Ishikawa (cell line): ENCODE measurements around the gene MAX.

Experiments used
- EGR1 ChIP-seq: IDR thresholded peaks from 2 replicates; pipeline ENCODE4 v1.6.1; 2012
- EP300 ChIP-seq: IDR thresholded peaks from 2 replicates; pipeline ENCODE4 v1.6.1; 2012; ENCODE audit warnings: borderline replicate concordance
- MAX ChIP-seq: IDR thresholded peaks from 2 replicates; pipeline ENCODE4 v1.6.1; 2012
- NFIC ChIP-seq: IDR thresholded peaks from 2 replicates; pipeline ENCODE4 v1.6.1; 2012
- REST ChIP-seq: IDR thresholded peaks from 2 replicates; pipeline ENCODE4 v1.6.1; 2012; ENCODE audit warnings: low read depth, mild to moderate bottlenecking
- TAF1 ChIP-seq: IDR thresholded peaks from 2 replicates; pipeline ENCODE4 v1.6.1; 2012; ENCODE audit warnings: low read depth, mild to moderate bottlenecking
- USF1 ChIP-seq: IDR thresholded peaks from 2 replicates; pipeline ENCODE4 v1.6.1; 2012
- YY1 ChIP-seq: IDR thresholded peaks from 2 replicates; pipeline ENCODE4 v1.6.1; 2012; ENCODE audit warnings: low read depth
- ZBTB7A ChIP-seq: IDR thresholded peaks from 2 replicates; pipeline ENCODE4 v1.6.1; 2012; ENCODE audit warnings: low read depth

- TF ChIP-seq USF1 (no peak), MAX (no peak), EGR1 (no peak), TAF1 (no peak), EP300 (no peak), NFIC (no peak), YY1 (no peak), ZBTB7A (no peak), REST (no peak)
Measured at GRCh38 chr14:65034021-65034420, 68.3 kb downstream of the MAX start.
